Measurements from ENCODE around the gene RHOBTB1. TPM values are rescaled to one million over a fixed set of nuclear protein-coding genes. Genes with fewer than 3 reads are reported as not detected.

The RHOBTB1 gene
- polyA plus RNA-seq, 2 donors, result 0.73 to 0.77 TPM

DNA sequence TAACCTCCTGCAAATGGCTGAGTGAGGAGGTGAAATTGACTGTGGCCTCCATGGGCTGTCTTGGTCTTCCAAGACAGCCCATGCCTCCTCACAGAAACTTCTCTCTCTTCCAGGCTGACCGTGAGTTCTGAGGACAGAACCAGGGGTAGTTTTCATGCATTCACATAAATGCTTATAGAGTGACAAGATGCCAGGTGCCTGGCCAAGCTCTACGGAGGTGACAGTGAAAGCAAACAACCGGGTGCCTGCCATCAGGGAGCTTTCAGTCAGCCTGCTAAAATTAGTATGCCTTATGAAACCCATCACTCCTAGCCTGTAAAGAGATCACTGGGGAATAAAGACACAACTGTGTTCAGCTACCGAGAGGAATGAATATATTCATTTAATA, 919 bp upstream of the RHOBTB1 start:
- peaks cover 0 to 6% of the 10 kb centered on the region in 2 donors for H3K4me1 ChIP-seq (ENCODE audit: control insufficient read depth in 2 of 2, insufficient read depth in 2 of 2, low read length in 1 of 2)
- H3K36me3 ChIP-seq (ENCODE audit: control insufficient read depth in 2 of 2, insufficient read depth in 2 of 2, low read length in 1 of 2), result no peaks in the 10 kb centered on the region
- H3K9me3 ChIP-seq (ENCODE audit: control insufficient read depth in 2 of 2, insufficient read depth in 1 of 2, low read depth in 1 of 2, low read length in 1 of 2), result no peaks in the 10 kb centered on the region
- 49 to 51% methylated on average over 4 of the region's 4 CpGs for WGBS, 2 donors
- H3K27ac ChIP-seq (ENCODE audit: low read depth in 2 of 2, low read length in 1 of 2), result peak overlapping the region; percentile 85
- H3K4me3 ChIP-seq (ENCODE audit: low read depth in 1 of 2, low read length in 2 of 2), result peak overlapping the region; percentile 54 to 82
- no peaks in the 10 kb centered on the region for H3K27me3 ChIP-seq (ENCODE audit: control insufficient read depth in 1 of 2, insufficient read depth in 2 of 2, low read length in 2 of 2)

DNA sequence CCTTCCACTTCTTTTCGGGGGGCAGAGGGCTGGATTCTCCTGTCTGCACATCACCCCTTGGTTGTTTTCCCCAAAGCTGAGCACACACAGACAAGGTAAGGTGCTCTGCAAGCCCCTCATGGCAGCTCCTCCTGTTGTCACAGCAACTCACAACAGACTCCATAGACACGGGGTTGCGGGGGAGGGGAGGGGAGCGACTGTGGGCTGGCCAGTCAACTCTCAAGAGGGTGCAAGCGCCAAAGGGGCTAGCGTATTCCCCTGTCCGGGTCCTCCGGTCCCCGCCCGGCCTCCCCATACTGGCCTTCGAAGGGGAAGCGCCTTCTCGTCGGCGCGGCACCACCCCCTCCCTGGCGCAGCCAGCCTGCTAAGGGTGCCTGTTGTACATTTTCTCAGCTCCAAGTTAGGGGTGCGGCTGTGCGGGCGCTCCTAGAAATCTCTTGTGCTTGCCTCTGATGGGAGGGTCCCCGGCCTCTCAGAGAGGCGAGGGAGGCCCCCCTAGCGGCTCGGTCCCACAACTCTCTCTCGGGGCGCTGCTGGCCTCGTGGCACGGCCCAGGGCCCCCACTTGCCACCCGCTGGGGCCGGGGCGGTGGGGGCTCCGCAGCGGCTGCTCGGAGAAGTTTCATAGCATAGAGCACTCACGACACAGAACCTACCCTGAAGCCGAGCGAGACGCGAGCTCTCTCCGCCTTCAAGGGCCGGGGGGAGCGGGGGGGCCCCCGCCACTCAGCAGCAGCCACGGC, 498 bp downstream of the RHOBTB1 start:
- peak overlapping the region; percentile 54 to 82 for H3K4me3 ChIP-seq (ENCODE audit: low read depth in 1 of 2, low read length in 2 of 2)
- no peaks in the 10 kb centered on the region for H3K27me3 ChIP-seq (ENCODE audit: control insufficient read depth in 1 of 2, insufficient read depth in 2 of 2, low read length in 2 of 2)
- H3K27ac ChIP-seq (ENCODE audit: low read depth in 2 of 2, low read length in 1 of 2), result peak overlapping the region; percentile 85
- H3K9me3 ChIP-seq (ENCODE audit: control insufficient read depth in 2 of 2, insufficient read depth in 1 of 2, low read depth in 1 of 2, low read length in 1 of 2), result no peaks in the 10 kb centered on the region
- no peaks in the 10 kb centered on the region for H3K36me3 ChIP-seq (ENCODE audit: control insufficient read depth in 2 of 2, insufficient read depth in 2 of 2, low read length in 1 of 2)
- 0 to 1% methylated on average over 44 of the region's 44 CpGs for WGBS, 2 donors
- peaks cover 0 to 6% of the 10 kb centered on the region in 2 donors for H3K4me1 ChIP-seq (ENCODE audit: control insufficient read depth in 2 of 2, insufficient read depth in 2 of 2, low read length in 1 of 2)

DNA sequence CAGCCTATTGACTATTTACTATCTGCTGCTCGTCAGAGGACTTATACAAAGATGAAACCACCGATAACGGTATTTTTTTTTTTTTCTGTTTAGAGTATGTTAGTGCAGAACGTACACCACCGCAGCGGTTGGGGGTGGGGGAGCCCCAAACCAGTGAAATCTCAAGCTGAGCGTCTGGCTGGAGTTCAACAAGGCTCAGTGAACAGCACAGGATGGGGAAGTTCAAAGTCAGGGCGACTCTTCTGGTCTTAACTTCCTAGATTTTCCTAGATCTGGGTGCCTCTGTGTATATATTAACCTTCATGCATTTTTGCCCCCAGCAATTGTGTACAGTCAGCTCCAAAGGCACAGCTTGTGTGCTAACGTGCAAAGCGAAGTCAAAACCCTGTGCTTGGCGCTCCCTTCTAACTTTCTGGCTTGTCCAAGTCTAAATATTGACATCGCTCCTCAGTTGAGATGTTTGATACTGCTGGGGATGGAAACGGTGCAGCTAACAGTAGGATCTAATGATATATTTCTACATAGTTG, 1.1 kb downstream of the RHOBTB1 start:
- peak overlapping the region in 1 of 2 donors; percentile 85 for H3K27ac ChIP-seq (ENCODE audit: low read depth in 2 of 2, low read length in 1 of 2)
- no peaks in the 10 kb centered on the region for H3K9me3 ChIP-seq (ENCODE audit: control insufficient read depth in 2 of 2, insufficient read depth in 1 of 2, low read depth in 1 of 2, low read length in 1 of 2)
- 2% methylated on average over 13 of the region's 13 CpGs for WGBS, 2 donors
- H3K4me1 ChIP-seq (ENCODE audit: control insufficient read depth in 2 of 2, insufficient read depth in 2 of 2, low read length in 1 of 2), result peaks cover 0 to 6% of the 10 kb centered on the region in 2 donors
- H3K4me3 ChIP-seq (ENCODE audit: low read depth in 1 of 2, low read length in 2 of 2), result peak overlapping the region; percentile 54 to 82
- H3K27me3 ChIP-seq (ENCODE audit: control insufficient read depth in 1 of 2, insufficient read depth in 2 of 2, low read length in 2 of 2), result no peaks in the 10 kb centered on the region
- H3K36me3 ChIP-seq (ENCODE audit: control insufficient read depth in 2 of 2, insufficient read depth in 2 of 2, low read length in 1 of 2), result no peaks in the 10 kb centered on the region

DNA sequence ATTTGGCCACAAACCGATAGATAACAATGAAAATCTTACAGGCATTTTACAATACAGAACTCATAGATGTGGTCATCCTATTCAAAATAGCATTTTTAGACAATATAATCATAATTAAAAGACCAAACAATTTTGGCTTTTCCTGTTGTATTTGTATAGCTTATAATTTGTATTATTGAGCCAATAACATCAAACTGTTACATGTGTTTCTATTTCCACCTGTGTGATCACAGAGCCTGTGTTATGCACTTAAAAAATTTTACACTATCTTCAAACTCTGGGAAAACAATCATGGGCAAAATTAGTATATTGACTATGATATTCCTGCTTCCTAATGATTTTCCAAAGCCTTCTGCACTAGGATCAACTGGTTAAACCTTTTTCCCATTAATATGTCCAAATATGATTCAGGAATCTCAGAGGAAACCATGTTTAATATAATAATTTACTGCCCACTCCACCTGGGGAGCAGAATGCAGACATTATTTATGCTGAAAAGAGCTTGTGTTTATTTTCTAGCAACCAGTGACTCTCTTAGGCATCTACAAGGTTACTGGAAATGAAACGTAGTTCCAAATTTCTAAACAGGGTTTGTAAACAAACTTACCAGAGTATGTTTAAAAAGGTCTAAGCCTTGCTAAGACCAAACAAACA, 1.7 kb downstream of the RHOBTB1 start:
- Histone ChIP-seq H3K27me3 (ENCODE audit: control insufficient read depth in 1 of 2, insufficient read depth in 2 of 2, low read length in 2 of 2) (no peaks in the 10 kb centered on the region), H3K36me3 (ENCODE audit: control insufficient read depth in 2 of 2, insufficient read depth in 2 of 2, low read length in 1 of 2) (no peaks in the 10 kb centered on the region), H3K9me3 (ENCODE audit: control insufficient read depth in 2 of 2, insufficient read depth in 1 of 2, low read depth in 1 of 2, low read length in 1 of 2) (no peaks in the 10 kb centered on the region), H3K27ac (ENCODE audit: low read depth in 2 of 2, low read length in 1 of 2) (no peak overlapping the region), H3K4me3 (ENCODE audit: low read depth in 1 of 2, low read length in 2 of 2) (peak overlapping the region in 1 of 2 donors; percentile 82), H3K4me1 (ENCODE audit: control insufficient read depth in 2 of 2, insufficient read depth in 2 of 2, low read length in 1 of 2) (peaks cover 0 to 6% of the 10 kb centered on the region in 2 donors)
- 32 to 36% methylated on average over 2 of the region's 2 CpGs for WGBS, 2 donors

DNA sequence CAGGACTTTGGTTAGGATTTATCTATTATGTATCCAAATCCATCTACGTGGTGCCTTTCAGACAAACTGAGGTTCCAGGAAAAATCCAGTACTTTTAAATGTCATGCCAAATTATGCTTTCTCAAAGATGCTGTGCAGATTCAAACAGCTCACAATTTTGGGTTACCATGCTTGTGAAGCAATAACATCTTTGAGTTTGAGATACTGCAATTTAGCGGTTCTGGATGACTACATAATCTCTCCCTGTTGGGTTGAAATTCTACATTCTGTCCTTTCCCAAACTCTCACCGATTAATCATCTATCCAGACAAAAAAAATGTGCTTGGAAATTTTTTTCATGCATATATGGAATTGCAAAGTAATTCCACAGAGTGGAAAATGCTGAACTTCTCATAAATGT, 3.5 kb downstream of the RHOBTB1 start:
- 84 to 87% methylated on average over 3 of the region's 3 CpGs for WGBS, 2 donors
- Histone ChIP-seq H3K4me1 (ENCODE audit: control insufficient read depth in 2 of 2, insufficient read depth in 2 of 2, low read length in 1 of 2) (peaks cover 0 to 6% of the 10 kb centered on the region in 2 donors), H3K27me3 (ENCODE audit: control insufficient read depth in 1 of 2, insufficient read depth in 2 of 2, low read length in 2 of 2) (no peaks in the 10 kb centered on the region), H3K4me3 (ENCODE audit: low read depth in 1 of 2, low read length in 2 of 2) (no peak overlapping the region), H3K9me3 (ENCODE audit: control insufficient read depth in 2 of 2, insufficient read depth in 1 of 2, low read depth in 1 of 2, low read length in 1 of 2) (no peaks in the 10 kb centered on the region), H3K27ac (ENCODE audit: low read depth in 2 of 2, low read length in 1 of 2) (no peak overlapping the region), H3K36me3 (ENCODE audit: control insufficient read depth in 2 of 2, insufficient read depth in 2 of 2, low read length in 1 of 2) (no peaks in the 10 kb centered on the region)

DNA sequence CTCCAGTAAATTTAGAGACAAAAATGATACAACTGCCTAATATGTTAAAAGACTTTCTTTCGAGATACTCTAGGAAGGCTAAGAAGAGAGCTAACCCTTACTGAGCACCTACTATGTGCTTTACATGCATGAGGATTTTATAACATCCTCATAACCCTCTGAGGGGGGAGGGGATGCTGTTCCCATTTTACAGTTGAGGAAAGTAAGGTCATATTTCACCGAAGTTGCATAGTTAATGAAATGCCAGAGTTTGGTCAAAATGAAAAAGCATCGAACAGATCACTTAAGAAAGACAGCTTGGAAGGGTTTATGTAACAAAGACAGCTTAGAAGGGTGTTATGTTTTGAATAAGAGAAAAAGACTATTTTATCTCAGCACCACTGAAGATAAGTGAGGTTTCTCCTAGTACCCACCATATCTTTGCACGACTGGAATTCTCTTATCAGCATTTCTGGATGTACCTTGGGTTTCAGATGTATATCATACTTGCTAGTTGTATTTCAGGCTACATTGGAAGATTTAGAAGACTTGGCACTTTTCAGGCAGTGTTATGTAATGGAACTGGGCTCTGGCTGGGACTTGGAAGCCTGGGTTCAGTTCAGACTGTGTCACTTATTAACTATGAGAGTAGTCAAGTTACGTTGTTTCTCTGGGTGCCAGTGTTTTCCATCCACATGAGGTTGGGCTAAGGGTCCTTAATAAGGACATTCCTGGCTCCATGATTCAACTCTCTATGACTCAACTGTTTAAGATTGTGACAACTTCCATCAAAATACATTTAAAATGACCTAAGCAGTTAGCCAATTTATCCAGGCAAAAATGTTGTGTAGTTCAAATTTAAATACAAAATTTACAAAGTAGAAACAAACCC, 6.0 kb downstream of the RHOBTB1 start:
- H3K36me3 ChIP-seq (ENCODE audit: control insufficient read depth in 2 of 2, insufficient read depth in 2 of 2, low read length in 1 of 2), result no peaks in the 10 kb centered on the region
- 74 to 81% methylated on average over 5 of the region's 5 CpGs for WGBS, 2 donors

DNA sequence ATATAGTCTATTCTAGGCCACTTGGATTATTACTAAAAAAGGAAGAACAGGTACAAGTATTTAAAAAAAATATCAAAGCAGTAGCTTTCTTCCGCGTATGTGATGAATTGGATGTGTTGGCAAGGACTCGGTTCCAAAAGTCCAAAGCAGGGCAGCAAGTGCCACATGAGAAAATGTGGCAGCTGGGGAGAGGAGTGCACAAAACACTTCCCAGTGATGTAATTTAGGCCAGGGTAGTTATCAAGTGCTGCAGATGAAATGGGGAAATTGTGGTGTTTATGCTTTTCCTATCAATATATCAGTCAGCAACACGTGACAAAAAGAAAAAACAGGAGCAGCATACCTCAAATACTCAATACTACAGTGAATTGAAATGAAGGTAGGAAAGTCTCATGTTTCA, 7.0 kb downstream of the RHOBTB1 start:
- H3K9me3 ChIP-seq (ENCODE audit: control insufficient read depth in 2 of 2, insufficient read depth in 1 of 2, low read depth in 1 of 2, low read length in 1 of 2), result no peaks in the 10 kb centered on the region
- H3K27ac ChIP-seq (ENCODE audit: low read depth in 2 of 2, low read length in 1 of 2), result no peak overlapping the region
- H3K4me1 ChIP-seq (ENCODE audit: control insufficient read depth in 2 of 2, insufficient read depth in 2 of 2, low read length in 1 of 2), result no peaks in the 10 kb centered on the region
- H3K36me3 ChIP-seq (ENCODE audit: control insufficient read depth in 2 of 2, insufficient read depth in 2 of 2, low read length in 1 of 2), result no peaks in the 10 kb centered on the region
- H3K27me3 ChIP-seq (ENCODE audit: control insufficient read depth in 1 of 2, insufficient read depth in 2 of 2, low read length in 2 of 2), result no peaks in the 10 kb centered on the region
- H3K4me3 ChIP-seq (ENCODE audit: low read depth in 1 of 2, low read length in 2 of 2), result no peak overlapping the region
- whole genome bisulfite sequencing, 2 donors, result 62 to 80% methylated on average over 4 of the region's 4 CpGs

More for the DNA sequence above, 6.0 kb downstream of the RHOBTB1 start:
- no peaks in the 10 kb centered on the region for H3K27me3 ChIP-seq (ENCODE audit: control insufficient read depth in 1 of 2, insufficient read depth in 2 of 2, low read length in 2 of 2)
- no peaks in the 10 kb centered on the region for H3K9me3 ChIP-seq (ENCODE audit: control insufficient read depth in 2 of 2, insufficient read depth in 1 of 2, low read depth in 1 of 2, low read length in 1 of 2)
- H3K4me3 ChIP-seq (ENCODE audit: low read depth in 1 of 2, low read length in 2 of 2), result no peak overlapping the region
- H3K4me1 ChIP-seq (ENCODE audit: control insufficient read depth in 2 of 2, insufficient read depth in 2 of 2, low read length in 1 of 2), result no peaks in the 10 kb centered on the region
- H3K27ac ChIP-seq (ENCODE audit: low read depth in 2 of 2, low read length in 1 of 2), result no peak overlapping the region

DNA sequence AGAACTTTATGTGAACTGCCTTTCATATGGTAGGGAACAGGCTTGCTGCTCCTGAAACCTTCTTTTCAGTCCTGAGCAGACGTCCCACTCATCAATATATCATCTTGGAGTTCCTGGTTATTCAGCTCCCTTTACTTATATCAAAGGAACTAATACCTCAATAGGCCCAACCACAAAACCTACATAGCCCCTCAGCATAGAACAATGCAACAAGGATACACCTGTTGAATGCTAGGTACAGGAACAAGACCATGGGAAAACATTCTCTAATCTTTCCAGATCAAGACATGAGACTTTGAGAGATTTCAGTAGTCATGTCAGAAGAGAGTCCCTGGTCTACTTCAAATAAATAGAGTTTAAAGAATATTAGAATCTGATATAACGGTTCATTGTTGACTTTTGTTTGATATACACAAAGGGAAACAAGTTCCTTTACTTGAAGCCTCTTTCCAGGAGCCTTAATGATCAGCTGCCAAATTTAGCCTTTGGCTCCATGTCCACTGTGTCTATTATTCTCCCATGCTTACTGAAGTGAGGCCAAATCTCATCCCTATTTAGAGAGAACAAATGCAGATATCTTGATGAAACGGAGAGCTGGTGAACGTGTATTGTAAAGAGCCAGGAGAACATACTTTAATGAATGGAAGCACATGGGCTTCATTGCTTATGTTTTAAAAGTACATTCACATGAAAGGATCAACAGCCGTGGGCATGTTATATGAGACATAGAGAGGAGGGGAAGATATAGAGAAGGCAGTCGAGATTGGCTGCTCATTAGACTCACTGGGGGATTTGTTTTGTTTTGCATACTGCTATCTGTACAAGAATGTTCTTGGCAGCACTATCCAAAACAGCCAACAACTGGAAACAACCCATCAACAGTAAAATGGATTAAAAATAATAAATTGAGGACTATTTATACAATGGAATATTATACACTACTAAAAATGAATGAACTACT, 9.5 kb downstream of the RHOBTB1 start:
- H3K9me3 ChIP-seq (ENCODE audit: control insufficient read depth in 2 of 2, insufficient read depth in 1 of 2, low read depth in 1 of 2, low read length in 1 of 2), result no peaks in the 10 kb centered on the region
- 62 to 65% methylated on average over 6 of the region's 6 CpGs for WGBS, 2 donors
- no peak overlapping the region for H3K27ac ChIP-seq (ENCODE audit: low read depth in 2 of 2, low read length in 1 of 2)
- no peaks in the 10 kb centered on the region for H3K36me3 ChIP-seq (ENCODE audit: control insufficient read depth in 2 of 2, insufficient read depth in 2 of 2, low read length in 1 of 2)
- no peaks in the 10 kb centered on the region for H3K4me1 ChIP-seq (ENCODE audit: control insufficient read depth in 2 of 2, insufficient read depth in 2 of 2, low read length in 1 of 2)
- H3K4me3 ChIP-seq (ENCODE audit: low read depth in 1 of 2, low read length in 2 of 2), result no peak overlapping the region
- no peaks in the 10 kb centered on the region for H3K27me3 ChIP-seq (ENCODE audit: control insufficient read depth in 1 of 2, insufficient read depth in 2 of 2, low read length in 2 of 2)
